ENCODE measurements around the gene PKP4. TPM values are rescaled to one million over a fixed set of nuclear protein-coding genes. Genes with fewer than 3 reads are reported as not detected.

The PKP4 gene
- polyA plus RNA-seq, 5 donors: 81.1 to 135 (median 110) TPM

GRCh38 chr2:158542577-158542976 is 85.8 kb downstream of the PKP4 start:
- DNase-seq: no peak

GRCh38 chr2:158543957-158544356 is 87.2 kb downstream of the PKP4 start:
- no peak for DNase-seq

GRCh38 chr2:158544998-158545397 is 88.2 kb downstream of the PKP4 start:
- DNase-seq: no peak

DNA sequence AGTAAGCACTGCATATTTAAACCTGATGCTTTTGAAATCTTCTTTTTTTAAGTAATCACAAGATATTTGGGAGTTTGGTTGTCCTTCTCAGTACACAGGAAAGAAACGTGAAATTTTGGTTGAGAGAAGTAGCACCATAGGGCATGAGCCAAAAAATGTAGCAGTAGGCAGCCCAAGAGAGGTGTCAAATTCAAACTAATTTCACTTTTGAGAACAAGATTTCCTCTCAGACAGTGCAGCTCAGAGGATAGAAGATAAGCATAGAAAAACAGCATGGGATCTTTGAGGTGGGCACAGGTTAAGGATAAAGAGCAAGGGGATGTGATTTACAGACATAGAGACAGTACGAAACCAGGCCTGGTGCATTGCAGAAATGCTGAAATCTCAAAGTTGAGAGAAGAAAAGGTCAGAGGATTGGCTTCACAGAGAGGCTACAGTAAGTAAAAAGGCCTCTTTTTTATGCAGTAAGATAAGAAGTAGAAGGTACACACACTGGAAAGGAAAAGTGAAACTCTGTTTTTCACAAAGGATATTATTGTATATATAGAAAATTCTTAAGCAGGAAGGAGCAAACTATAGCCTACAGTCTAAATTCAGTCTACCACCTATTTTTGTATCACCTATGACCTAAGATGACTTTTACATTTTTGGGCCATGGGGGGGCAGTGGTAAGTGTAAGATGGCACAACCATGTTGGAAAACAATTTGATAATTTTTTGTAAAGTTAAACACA is 89.8 kb downstream of the PKP4 start:
- no peak for DNase-seq

GRCh38 chr2:158553257-158553656 is 96.5 kb downstream of the PKP4 start:
- no peak for DNase-seq

GRCh38 chr2:158554996-158555395 is 98.2 kb downstream of the PKP4 start:
- no peak for DNase-seq

DNA sequence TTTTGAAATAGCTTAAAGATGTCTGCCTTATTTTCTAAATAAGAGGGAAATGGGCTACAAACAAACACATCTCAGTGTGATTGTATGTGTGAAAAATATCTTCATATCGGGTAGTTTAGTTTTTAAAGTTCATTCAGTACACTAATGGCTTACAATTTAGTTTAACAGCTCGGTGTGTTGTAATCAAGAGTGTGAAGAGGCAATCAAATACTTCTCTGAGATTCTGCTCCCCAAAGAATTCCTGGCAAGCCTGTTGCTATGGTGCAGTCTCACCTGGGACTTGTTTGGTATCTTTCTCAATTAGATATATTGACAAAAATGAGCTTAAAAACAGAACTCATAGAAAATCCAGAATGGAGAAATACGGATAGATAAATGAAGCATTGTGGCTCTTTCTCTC is 99.4 kb downstream of the PKP4 start:
- no peak for DNase-seq

DNA sequence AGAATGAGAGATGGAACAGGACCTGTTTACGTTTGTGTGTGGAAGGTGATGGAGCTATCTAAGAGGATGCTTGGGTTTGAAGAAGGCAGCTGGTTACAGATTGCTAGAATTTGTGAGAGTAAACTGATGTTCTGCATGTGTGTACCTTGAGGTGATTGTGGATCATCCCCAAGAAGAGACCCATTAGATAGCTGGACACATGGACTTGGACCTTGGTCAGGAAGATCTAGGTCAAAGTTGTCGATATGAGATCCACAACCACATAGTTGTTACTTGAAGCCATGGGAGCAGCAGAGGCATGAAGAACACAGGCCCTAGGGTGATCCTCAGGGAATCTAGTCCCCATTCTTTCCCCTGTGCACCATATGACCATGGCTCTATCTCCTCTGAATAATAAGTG is 101.0 kb downstream of the PKP4 start:
- DNase-seq: no peak

DNA sequence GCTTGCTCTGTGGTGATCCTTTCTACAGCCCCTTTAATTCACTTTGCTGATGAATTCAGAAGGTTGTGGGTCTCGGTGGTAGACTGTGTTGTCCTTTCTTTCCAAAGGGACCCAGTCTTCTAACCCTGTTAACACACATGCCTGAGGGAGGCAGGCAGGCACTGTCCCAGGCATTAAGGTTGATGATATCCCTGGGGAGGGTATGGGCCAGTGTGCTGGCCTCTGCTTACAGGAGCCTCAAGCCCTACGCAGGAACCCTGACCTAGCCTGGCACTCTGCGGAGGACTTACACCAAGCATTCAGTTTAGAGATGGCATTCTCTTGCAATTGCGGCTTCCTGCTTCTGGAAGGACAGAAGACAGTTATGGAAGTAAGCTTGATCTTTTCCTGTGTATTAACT is 102.5 kb downstream of the PKP4 start:
- DNase-seq: no peak

DNA sequence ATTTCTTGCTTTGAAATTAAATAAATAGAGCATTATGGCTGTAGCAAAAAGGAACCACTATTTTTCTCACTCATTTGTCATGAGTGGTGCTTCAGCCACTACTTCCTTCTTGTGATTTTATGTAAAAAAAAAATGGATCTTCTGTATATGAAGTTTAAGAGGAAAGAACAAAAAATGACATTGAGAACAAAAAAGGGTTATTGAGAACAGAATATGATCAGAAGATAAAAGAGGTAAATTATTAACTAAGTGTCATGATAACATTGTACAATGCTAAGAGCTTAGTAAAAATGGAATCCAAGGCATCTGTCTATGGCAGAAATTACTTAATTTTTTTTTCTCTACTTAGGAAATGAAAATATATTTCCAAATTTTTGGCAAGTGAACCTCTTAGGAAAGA is 103.5 kb downstream of the PKP4 start:
- no peak for DNase-seq

GRCh38 chr2:158561054-158561453 is 104.3 kb downstream of the PKP4 start:
- DNase-seq: no peak

- no peak for DNase-seq
These were observed 110.5 kb downstream of the PKP4 start for GRCh38 chr2:158567208-158567607.

DNA sequence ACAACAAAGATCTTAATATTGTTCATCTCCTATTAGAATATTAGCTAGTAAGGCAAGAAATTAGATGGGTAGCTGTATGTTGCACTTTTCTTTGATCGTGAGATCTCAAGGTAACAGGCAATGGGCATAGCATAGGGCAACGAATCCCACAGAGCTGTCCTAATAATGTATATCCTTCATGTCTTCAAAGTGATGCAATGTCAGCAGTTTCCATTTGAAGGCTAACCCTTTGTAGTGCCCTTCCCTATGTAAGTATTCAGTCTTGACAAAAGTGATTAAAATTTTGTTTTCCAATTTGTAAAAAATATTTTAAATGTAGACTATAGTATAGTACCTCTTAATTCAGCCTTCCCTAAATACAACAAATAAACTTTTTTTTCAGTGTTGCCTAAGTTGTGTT is 112.5 kb downstream of the PKP4 start:
- DNase-seq: no peak

- DNase-seq: no peak
These were observed 114.1 kb downstream of the PKP4 start for GRCh38 chr2:158570869-158571268.

GRCh38 chr2:158573739-158574138 is 117.0 kb downstream of the PKP4 start:
- no peak for DNase-seq

- no peak for DNase-seq
These were observed 118.4 kb downstream of the PKP4 start for GRCh38 chr2:158575051-158575635.

DNA sequence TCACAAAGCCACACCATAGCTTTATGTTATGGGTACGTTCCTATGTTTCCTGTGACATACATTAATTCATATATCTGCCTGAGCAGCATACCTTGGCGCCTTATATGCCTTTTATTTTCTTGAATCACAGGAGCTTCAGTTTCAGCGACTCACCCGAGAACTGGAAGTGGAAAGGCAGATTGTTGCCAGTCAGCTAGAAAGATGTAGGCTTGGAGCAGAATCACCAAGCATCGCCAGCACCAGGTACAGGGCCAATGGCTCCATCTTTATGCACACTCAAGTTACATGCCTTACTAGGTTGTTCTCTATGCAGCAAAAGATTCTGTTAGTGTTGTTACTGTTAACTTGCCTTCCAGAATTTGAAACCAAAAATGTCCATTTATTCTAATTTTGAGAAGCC is 120.4 kb downstream of the PKP4 start:
- no peak for DNase-seq

- DNase-seq: no peak
These were observed 122.1 kb downstream of the PKP4 start for GRCh38 chr2:158578703-158579330.

DNA sequence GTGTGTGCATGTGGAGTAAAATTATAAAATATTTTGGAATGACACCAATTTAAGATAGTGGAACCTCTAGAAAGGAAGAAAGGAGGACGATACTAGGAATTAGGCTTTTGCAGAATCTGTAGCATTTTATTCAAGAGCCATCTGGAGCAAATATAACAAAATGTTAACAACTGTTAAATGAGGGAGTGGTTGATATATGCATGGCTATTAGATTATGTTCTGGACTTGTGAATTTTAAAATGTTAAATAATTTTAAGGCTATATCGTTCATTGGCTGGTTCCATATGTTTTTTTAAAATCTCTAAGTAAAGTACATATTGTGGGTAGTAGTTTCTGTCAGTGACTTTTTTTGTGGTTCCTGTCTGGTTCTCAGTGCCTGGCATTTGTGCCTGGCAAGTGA is 123.2 kb downstream of the PKP4 start:
- no peak for DNase-seq

GRCh38 chr2:158580760-158581159 is 124.0 kb downstream of the PKP4 start:
- DNase-seq: no peak

GRCh38 chr2:158582670-158583069 is 125.9 kb downstream of the PKP4 start:
- no peak for DNase-seq

DNA sequence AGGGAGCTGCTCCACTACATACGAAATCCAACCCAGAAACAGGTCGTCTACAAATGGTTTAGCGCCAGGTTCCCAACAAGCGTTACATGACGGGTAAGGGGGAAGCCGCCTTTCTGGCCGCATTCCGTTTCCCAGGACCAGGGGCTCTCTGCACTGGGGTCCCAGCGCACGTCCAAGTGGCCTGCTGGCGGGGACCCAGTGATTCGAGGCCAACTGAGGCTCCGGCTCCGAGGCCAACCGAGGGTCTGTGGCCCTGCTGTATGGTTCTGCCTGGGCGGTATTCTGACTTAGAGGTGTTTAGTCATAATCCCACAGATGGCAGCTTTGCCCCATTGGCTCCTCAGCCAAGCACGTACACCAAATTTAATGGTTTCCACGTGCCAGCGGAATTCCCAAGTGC is 127.2 kb downstream of the PKP4 start:
- no peak for DNase-seq

DNA sequence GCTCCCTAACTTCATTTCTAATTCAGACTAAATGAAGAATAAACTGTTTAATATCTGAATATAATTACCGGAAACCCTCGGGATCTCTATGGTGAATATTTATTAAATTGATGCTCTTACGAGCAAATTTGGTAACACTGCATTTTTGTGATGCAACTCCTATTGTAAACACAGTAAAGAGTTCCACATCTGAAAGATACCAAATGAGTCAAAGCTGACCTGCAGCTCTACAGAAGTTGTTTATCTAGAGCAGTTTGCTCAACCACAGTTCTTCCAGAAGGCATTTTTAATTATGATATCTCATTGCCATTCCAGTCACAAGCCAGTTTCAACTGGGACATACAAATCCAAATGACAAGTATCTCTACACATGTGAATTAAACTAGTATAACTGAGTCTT is 129.7 kb downstream of the PKP4 start:
- DNase-seq: peak in 1 of 2 donors; percentile 15

Measured in right lung (tissue), 5 donors.